HL-60 (cell line): ENCODE measurements around the gene TMC1.
"Not testable (repeated sequence)": the region's sequence is repeated elsewhere in the genome, so short reads cannot be mapped to it uniquely, and the experiment has no call there.

Experiments used
- DNase-seq, 2 experiments: peaks; one replicate each; pipeline ENCODE4 v3.0.0-alpha.2; 2010 to 2020; ENCODE audit warnings: low read depth in 1 of 2, low spot score in 1 of 2
- H3K27ac ChIP-seq: fragments of 250-450 bp; sonication (Bioruptor Pico); replicated peaks from 2 replicates; pipeline ENCODE4 v1.5.1; 2020; ENCODE audit warnings: mild to moderate bottlenecking, moderate library complexity
- H3K27me3 ChIP-seq: fragments of 250-450 bp; sonication (Bioruptor Pico); 2 replicates; pipeline ENCODE4 v1.5.1; 2021; ENCODE audit warnings: mild to moderate bottlenecking, moderate library complexity; ENCODE audit not compliant: insufficient read depth, poor library complexity, severe bottlenecking
- H3K4me3 ChIP-seq: replicated peaks from 2 replicates; pipeline ENCODE4 v1.5.1; 2011; ENCODE audit warnings: mild to moderate bottlenecking, control low read depth, low read length; ENCODE audit not compliant: insufficient read depth
- CTCF ChIP-seq: IDR thresholded peaks from one replicate; pipeline ENCODE4 v1.5.1; 2011; ENCODE audit warnings: low read length, control low read depth, inconsistent platforms; ENCODE audit not compliant: insufficient read depth
- GABPA ChIP-seq: IDR thresholded peaks from 2 replicates; pipeline ENCODE4 v1.6.1; 2012; ENCODE audit warnings: low read depth
- POLR2AphosphoS5 ChIP-seq: IDR thresholded peaks from 2 replicates; pipeline ENCODE4 v1.6.1; 2012; ENCODE audit warnings: low read depth
- REST ChIP-seq: IDR thresholded peaks from 2 replicates; pipeline ENCODE4 v1.6.1; 2012; ENCODE audit warnings: low read depth; ENCODE audit not compliant: insufficient replicate concordance
- SPI1 ChIP-seq: IDR thresholded peaks from 2 replicates; pipeline ENCODE4 v1.6.1; 2012; ENCODE audit warnings: low read depth, mild to moderate bottlenecking, borderline replicate concordance
- long read RNA-seq: library from polyadenylated mRNA; unstranded; transcript quantifications from one replicate; pipeline ENCODE4 v2.0.0, GENCODE V29; 2020

TMC1 gene
- long read RNA-seq, partial matches to known transcripts, result 0 of 1 reads
- long read RNA-seq, other reads (novel, unspliced or antisense), result 1 of 1 reads

GRCh38 chr9:72521416-72521815, at the start of gene TMC1:
TMC1 (plus strand) TSS chr9:72521608; CDS start chr9:72648649, 127,041 bp downstream.
- H3K4me3 ChIP-seq, H3K27me3 ChIP-seq, DNase-seq, H3K27ac ChIP-seq: not testable (repeated sequence)

- H3K4me3 ChIP-seq, result no peak overlapping the region
- no peak for DNase-seq
- TF ChIP-seq SPI1 (no peak), CTCF (no peak), GABPA (no peak), REST (no peak), POLR2AphosphoS5 (no peak)
- no peaks in the 10 kb centered on the region for H3K27me3 ChIP-seq
- H3K27ac ChIP-seq, result no peak overlapping the region
Observed at GRCh38 chr9:72473474-72474261, 47.7 kb upstream of the TMC1 start.

- H3K27ac ChIP-seq, result no peak overlapping the region
- TF ChIP-seq POLR2AphosphoS5 (no peak), GABPA (no peak), REST (no peak), CTCF (no peak), SPI1 (no peak)
- no peak overlapping the region for H3K4me3 ChIP-seq
- DNase-seq, result no peak
- no peaks in the 10 kb centered on the region for H3K27me3 ChIP-seq
Observed at GRCh38 chr9:72474676-72475075, 46.7 kb upstream of the TMC1 start.

GRCh38 chr9:72476100-72476499, 45.3 kb upstream of the TMC1 start:
- no peaks in the 10 kb centered on the region for H3K27me3 ChIP-seq

More at GRCh38 chr9:72476100-72476499, 45.3 kb upstream of the TMC1 start:
- DNase-seq, result no peak
- Histone ChIP-seq H3K27ac (no peak overlapping the region), H3K4me3 (no peak overlapping the region)
- no peak for TF ChIP-seq SPI1
- no peak for TF ChIP-seq REST
- TF ChIP-seq CTCF, result no peak
- no peak for TF ChIP-seq GABPA
